Large intestine (tissue), 3 donors: ENCODE data around the gene GKN2. TPM values are rescaled to one million over a fixed set of nuclear protein-coding genes. Genes with fewer than 3 reads are reported as not detected.

Experiments used
- DNase-seq, 2 donors: peaks; one replicate each; pipeline versions ENCODE4 v3.0.0 to v3.0.0-alpha.2; 2013
- H3K27ac ChIP-seq: one replicate; pipeline ENCODE4 v1.5.1; 2013; ENCODE audit warnings: low read length
- H3K27me3 ChIP-seq: 2 replicates; pipeline ENCODE4 v1.6.1; 2013; ENCODE audit warnings: low read length; ENCODE audit not compliant: control insufficient read depth, insufficient read depth
- H3K36me3 ChIP-seq: 2 replicates; pipeline ENCODE4 v1.6.1; 2013; ENCODE audit warnings: low read length; ENCODE audit not compliant: control insufficient read depth, insufficient read depth
- H3K4me1 ChIP-seq: one replicate; pipeline ENCODE4 v1.6.1; 2013; ENCODE audit warnings: low read length; ENCODE audit not compliant: control insufficient read depth, insufficient read depth
- H3K4me3 ChIP-seq: one replicate; pipeline ENCODE4 v1.5.1; 2013; ENCODE audit warnings: low read length
- H3K9me3 ChIP-seq: one replicate; pipeline ENCODE4 v1.6.1; 2013; ENCODE audit warnings: mild to moderate bottlenecking, low read depth, low read length, moderate library complexity; ENCODE audit not compliant: control insufficient read depth
- WGBS: methylation state at CpG from one replicate; pipeline ENCODE4 v1.1.5; 2013; ENCODE audit warnings: low lambda C conversion rate; ENCODE audit not compliant: insufficient coverage; 5-methylcytosine and 5-hydroxymethylcytosine counted together
- polyA plus RNA-seq: library from polyadenylated mRNA; unstranded; fragments of 120-200 nt; gene quantifications from one replicate; pipeline ENCODE4 v1.2.1, GENCODE V29; 2013

The GKN2 gene
- polyA plus RNA-seq, 1 donor, result 0.10 TPM

GRCh38 chr2:68921646-68922045 lies 31.0 kb downstream of the GKN2 start:
- Histone ChIP-seq H3K4me1 (no peaks in the 10 kb centered on the region), H3K27me3 (peaks cover 2% of the 10 kb centered on the region), H3K4me3 (no peak overlapping the region), H3K27ac (no peak overlapping the region), H3K9me3 (no peaks in the 10 kb centered on the region), H3K36me3 (no peaks in the 10 kb centered on the region)
- no peak for DNase-seq
- WGBS, result 87% methylated on average over 3 of the region's 4 CpGs

- Histone ChIP-seq H3K4me1 (no peaks in the 10 kb centered on the region), H3K27me3 (no peaks in the 10 kb centered on the region), H3K36me3 (no peaks in the 10 kb centered on the region), H3K4me3 (no peak overlapping the region), H3K9me3 (no peaks in the 10 kb centered on the region), H3K27ac (no peak overlapping the region)
- DNase-seq, result no peak
- 17% methylated on average over 1 of the region's 6 CpGs for WGBS
Observed at GRCh38 chr2:68920481-68921170, 32.1 kb downstream of the GKN2 start.

GRCh38 chr2:68918497-68918896 lies 34.2 kb downstream of the GKN2 start:
- Histone ChIP-seq H3K27me3 (no peaks in the 10 kb centered on the region), H3K9me3 (no peaks in the 10 kb centered on the region), H3K4me3 (no peak overlapping the region), H3K36me3 (no peaks in the 10 kb centered on the region), H3K4me1 (no peaks in the 10 kb centered on the region), H3K27ac (no peak overlapping the region)
- no peak for DNase-seq
- WGBS, result no CpG with 5 or more reads among the region's 7 CpGs

- Histone ChIP-seq H3K4me3 (no peak overlapping the region), H3K9me3 (no peaks in the 10 kb centered on the region), H3K27me3 (no peaks in the 10 kb centered on the region), H3K27ac (no peak overlapping the region), H3K4me1 (no peaks in the 10 kb centered on the region), H3K36me3 (no peaks in the 10 kb centered on the region)
- no peak for DNase-seq
- WGBS, result 83% methylated on average over 1 of the region's 3 CpGs
Observed at GRCh38 chr2:68917034-68917718, 35.5 kb downstream of the GKN2 start.

- no CpG with 5 or more reads among the region's 1 CpG for WGBS
Observed at GRCh38 chr2:68916226-68916625, 36.5 kb downstream of the GKN2 start.

GRCh38 chr2:68915393-68915792 lies 37.3 kb downstream of the GKN2 start:
- H3K27me3 ChIP-seq, result no peaks in the 10 kb centered on the region
- no peak overlapping the region for H3K4me3 ChIP-seq
- no peaks in the 10 kb centered on the region for H3K9me3 ChIP-seq
- H3K27ac ChIP-seq, result no peak overlapping the region
- no peaks in the 10 kb centered on the region for H3K4me1 ChIP-seq
- no CpG with 5 or more reads among the region's 4 CpGs for WGBS
- DNase-seq, result no peak
- H3K36me3 ChIP-seq, result no peaks in the 10 kb centered on the region

More at GRCh38 chr2:68916226-68916625, 36.5 kb downstream of the GKN2 start:
- H3K4me3 ChIP-seq, result no peak overlapping the region
- no peaks in the 10 kb centered on the region for H3K4me1 ChIP-seq
- no peak for DNase-seq
- no peaks in the 10 kb centered on the region for H3K9me3 ChIP-seq
- H3K27me3 ChIP-seq, result no peaks in the 10 kb centered on the region
- H3K36me3 ChIP-seq, result no peaks in the 10 kb centered on the region
- no peak overlapping the region for H3K27ac ChIP-seq

GRCh38 chr2:68913359-68913758 lies 39.3 kb downstream of the GKN2 start:
- no peaks in the 10 kb centered on the region for H3K27me3 ChIP-seq
- no peaks in the 10 kb centered on the region for H3K36me3 ChIP-seq
- H3K4me1 ChIP-seq, result no peaks in the 10 kb centered on the region
- H3K27ac ChIP-seq, result no peak overlapping the region
- 60% methylated on average over 1 of the region's 3 CpGs for WGBS
- H3K9me3 ChIP-seq, result no peaks in the 10 kb centered on the region
- H3K4me3 ChIP-seq, result no peak overlapping the region
- no peak for DNase-seq

GRCh38 chr2:68912732-68913131 lies 40.0 kb downstream of the GKN2 start:
- no peak for DNase-seq
- no peaks in the 10 kb centered on the region for H3K4me1 ChIP-seq
- no peaks in the 10 kb centered on the region for H3K36me3 ChIP-seq
- H3K9me3 ChIP-seq, result no peaks in the 10 kb centered on the region
- no peak overlapping the region for H3K27ac ChIP-seq
- H3K4me3 ChIP-seq, result no peak overlapping the region
- H3K27me3 ChIP-seq, result no peaks in the 10 kb centered on the region
- no CpG with 5 or more reads among the region's 2 CpGs for WGBS

- no peaks in the 10 kb centered on the region for H3K36me3 ChIP-seq
- no peak overlapping the region for H3K4me3 ChIP-seq
- H3K27ac ChIP-seq, result no peak overlapping the region
- no peaks in the 10 kb centered on the region for H3K27me3 ChIP-seq
- 74% methylated on average over 3 of the region's 3 CpGs for WGBS
- H3K9me3 ChIP-seq, result no peaks in the 10 kb centered on the region
- no peak for DNase-seq
- no peaks in the 10 kb centered on the region for H3K4me1 ChIP-seq
Observed at GRCh38 chr2:68912111-68912510, 40.6 kb downstream of the GKN2 start.

- Histone ChIP-seq H3K4me1 (no peaks in the 10 kb centered on the region), H3K36me3 (no peaks in the 10 kb centered on the region), H3K4me3 (no peak overlapping the region), H3K27ac (no peak overlapping the region), H3K9me3 (no peaks in the 10 kb centered on the region), H3K27me3 (no peaks in the 10 kb centered on the region)
- DNase-seq, result no peak
- WGBS, result no CpG with 5 or more reads among the region's 1 CpG
Observed at GRCh38 chr2:68911709-68912108, 41.0 kb downstream of the GKN2 start.

- no CpG with 5 or more reads among the region's 4 CpGs for WGBS
- no peaks in the 10 kb centered on the region for H3K27me3 ChIP-seq
- no peaks in the 10 kb centered on the region for H3K9me3 ChIP-seq
- H3K4me3 ChIP-seq, result no peak overlapping the region
- no peaks in the 10 kb centered on the region for H3K36me3 ChIP-seq
- no peak overlapping the region for H3K27ac ChIP-seq
- no peak for DNase-seq
- no peaks in the 10 kb centered on the region for H3K4me1 ChIP-seq
Observed at GRCh38 chr2:68911246-68911645, 41.4 kb downstream of the GKN2 start.
